ENCODE data around the gene COL6A1.

Gene COL6A1

DNA sequence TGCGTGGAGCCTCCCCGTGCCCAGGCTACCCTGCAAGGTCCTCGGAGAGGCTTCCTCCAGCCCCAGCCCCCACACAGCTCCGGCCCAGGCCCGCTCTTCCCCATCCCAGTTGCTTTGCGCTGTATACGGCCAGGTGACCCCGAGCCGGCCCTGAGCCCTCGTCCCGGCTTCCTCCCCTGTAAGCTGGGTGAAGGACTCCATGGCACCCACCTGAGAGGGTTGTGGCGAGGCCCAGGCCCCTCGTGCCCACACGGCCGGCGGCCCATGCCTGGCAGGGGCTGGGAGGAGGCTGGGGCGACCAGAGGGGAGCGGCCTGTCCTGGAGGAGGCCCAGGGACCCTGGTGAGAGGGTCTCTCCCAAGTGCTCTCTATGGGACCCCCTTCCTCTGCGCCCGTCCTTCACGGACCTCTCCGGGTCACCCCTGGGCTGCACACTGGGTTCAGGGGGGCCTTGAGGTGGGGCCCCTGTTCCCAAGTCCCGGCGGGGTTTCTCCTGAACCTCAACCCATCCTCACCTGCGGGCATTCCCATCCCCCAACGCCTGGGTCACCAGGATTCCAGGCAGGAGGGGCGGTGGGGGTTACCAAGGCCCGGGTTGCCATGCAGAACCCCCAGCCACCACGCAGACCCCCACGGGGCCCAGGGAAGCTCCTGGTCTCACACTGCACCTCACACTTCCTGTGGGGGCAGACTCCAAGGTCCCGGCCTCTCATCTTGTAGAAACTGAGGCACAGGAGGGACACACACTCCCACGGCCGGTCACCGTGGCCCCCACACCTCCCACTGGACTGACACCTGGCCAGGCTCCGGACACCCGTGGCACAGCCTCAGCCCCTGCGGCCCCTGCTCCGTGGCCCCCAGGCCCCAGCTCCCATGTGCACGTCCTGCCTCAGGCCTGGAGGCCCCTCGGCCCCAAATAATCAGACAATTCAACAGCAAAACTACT, 25.2 kb downstream of the COL6A1 start:
- DNase-seq (ENCODE audit: insufficient read length, low spot score) (no peak), FAIRE-seq (no peak)
- TF ChIP-seq, protein P1, sequence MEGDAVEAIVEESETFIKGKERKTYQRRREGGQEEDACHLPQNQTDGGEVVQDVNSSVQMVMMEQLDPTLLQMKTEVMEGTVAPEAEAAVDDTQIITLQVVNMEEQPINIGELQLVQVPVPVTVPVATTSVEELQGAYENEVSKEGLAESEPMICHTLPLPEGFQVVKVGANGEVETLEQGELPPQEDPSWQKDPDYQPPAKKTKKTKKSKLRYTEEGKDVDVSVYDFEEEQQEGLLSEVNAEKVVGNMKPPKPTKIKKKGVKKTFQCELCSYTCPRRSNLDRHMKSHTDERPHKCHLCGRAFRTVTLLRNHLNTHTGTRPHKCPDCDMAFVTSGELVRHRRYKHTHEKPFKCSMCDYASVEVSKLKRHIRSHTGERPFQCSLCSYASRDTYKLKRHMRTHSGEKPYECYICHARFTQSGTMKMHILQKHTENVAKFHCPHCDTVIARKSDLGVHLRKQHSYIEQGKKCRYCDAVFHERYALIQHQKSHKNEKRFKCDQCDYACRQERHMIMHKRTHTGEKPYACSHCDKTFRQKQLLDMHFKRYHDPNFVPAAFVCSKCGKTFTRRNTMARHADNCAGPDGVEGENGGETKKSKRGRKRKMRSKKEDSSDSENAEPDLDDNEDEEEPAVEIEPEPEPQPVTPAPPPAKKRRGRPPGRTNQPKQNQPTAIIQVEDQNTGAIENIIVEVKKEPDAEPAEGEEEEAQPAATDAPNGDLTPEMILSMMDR (IDR thresholded peaks at IDR 0.05; ENCODE audit: insufficient read depth, missing control alignments) = no peak

DNA sequence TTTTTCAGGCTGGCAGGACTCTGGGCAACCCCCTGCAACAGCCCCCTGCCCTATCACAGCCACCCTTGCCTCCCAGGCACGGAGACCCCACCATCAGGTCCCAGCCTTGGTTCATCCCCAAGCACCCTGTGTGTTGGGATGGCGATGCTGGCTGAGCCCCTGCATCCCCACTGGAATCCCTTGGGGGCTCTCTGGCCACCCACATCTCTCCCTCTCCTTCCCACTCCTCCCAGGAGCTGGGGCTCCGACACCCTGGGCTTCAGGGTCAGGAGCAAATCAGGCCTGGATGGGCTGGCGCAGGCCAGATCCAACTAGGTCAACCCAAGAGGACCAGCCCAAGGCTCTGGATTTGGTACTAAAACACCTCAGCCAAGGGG, 25.9 kb downstream of the COL6A1 start:
- TF ChIP-seq, protein P1 (IDR thresholded peaks at IDR 0.05; ENCODE audit: insufficient read depth, missing control alignments) = no peak
- FAIRE-seq (no peak), DNase-seq (ENCODE audit: insufficient read length, low spot score) (no peak)

DNA sequence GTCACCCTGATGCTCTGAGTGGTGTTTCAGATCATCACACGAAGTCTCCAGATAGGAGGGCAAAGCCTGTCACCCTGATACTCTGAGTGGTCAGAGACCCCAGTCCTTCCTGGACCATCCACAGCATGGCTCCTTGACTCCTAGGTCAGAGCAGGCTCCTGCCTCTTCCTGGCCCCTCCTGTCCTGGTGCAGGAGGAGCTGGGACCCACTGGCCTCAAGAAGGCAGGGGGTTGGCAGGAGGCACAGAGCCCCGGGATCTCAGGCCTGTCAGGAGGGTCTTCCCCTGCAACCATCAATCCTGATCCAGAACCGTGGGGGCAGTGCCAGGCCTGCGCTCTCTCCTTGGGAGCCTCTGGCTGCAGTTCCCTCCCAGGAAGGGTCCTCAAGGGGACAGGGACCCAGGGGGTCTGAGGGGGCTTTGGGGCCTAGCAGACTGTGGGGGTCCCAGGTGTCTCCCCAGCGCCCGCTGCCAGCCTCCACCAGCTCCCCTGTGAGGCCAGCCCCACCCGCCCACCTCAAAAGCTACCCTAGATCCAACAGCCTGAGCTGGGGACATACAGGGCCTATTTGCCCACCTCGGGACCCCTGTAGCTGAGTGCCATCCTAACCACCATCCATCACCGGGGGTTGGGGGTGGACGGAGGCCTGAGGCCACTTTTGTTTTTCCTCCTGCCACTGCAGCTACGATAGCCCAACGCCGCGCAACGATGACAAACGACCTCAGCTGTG, 27.5 kb downstream of the COL6A1 start:
- no peak for FAIRE-seq

DNA sequence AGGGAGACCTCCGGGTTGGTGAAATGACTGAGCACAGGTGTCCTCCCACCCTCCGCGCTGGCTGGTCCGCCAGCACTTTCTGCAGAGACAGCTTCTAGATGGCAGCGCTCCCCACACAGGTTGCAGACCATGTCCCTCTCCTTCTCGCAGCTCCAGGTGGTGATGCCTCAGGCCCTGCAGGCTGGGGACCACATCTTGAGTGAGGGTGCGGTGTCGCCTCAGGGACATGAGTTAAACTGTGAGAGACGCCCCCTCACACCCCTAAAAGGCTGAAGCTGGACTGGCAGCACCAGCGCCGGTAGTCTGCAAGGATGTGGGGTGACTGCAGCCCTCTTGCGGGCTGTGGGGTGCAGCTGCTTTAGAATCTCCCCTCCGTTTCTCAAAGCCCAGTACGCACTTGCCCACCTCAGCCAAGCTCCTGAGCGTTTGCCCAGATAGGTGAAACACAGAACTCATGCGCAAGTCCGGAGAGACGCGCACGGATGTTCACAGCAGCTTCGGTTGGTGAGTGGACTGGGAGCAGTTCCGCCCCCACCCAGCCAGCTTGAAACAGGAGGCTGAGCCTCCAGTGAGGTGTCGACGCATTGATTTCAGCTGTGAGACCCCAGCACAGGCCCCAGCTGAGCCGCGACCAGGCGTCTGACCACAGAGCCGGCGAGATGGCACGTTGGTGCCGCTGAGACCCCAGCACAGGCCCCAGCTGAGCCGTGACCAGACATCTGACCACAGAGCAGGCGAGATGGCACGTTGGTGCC, 28.6 kb downstream of the COL6A1 start:
- TF ChIP-seq, protein P1 (IDR thresholded peaks at IDR 0.05; ENCODE audit: insufficient read depth, missing control alignments) = no peak
- FAIRE-seq = no peak
- DNase-seq (ENCODE audit: insufficient read length, low spot score) = no peak

More for the DNA sequence above, 27.5 kb downstream of the COL6A1 start:
- TF ChIP-seq, protein P1 (IDR thresholded peaks at IDR 0.05; ENCODE audit: insufficient read depth, missing control alignments) = no peak
- DNase-seq (ENCODE audit: insufficient read length, low spot score) = no peak

DNA sequence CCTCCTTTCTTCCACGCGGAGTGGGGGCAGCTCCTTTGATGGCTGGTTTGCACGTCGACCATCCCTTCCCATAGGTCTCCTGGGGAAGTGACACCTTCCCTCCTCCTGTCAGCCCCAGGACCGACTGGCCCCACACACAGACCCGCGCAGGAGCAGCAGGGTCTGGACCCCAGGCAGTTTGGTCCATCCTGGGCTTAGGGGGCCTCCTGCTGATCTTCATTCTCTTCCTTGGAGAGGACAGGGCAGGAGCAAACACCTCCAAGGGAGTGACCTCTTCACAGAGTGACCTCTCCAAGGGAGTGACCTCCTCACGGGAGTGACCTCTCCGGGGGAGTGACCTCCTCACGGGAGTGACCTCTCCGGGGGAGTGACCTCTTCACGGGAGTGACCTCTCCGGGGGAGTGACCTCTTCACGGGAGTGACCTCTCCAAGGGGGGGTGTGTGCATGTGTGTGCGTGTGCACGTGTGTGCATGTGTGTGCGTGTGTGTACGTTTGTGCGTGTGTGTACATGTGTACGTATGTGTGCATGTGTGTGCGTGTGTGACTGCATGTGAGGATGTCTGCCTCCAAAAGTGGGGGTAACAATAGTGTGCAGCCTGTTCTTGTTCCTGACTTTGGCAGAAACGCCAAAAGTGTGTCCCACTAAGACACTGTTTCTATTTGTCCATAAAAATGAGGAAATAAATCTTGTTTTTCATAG, 29.8 kb downstream of the COL6A1 start:
- FAIRE-seq = no peak
- no peak for DNase-seq (ENCODE audit: insufficient read length, low spot score)
- TF ChIP-seq, protein P1 (IDR thresholded peaks at IDR 0.05; ENCODE audit: insufficient read depth, missing control alignments) = no peak

DNA sequence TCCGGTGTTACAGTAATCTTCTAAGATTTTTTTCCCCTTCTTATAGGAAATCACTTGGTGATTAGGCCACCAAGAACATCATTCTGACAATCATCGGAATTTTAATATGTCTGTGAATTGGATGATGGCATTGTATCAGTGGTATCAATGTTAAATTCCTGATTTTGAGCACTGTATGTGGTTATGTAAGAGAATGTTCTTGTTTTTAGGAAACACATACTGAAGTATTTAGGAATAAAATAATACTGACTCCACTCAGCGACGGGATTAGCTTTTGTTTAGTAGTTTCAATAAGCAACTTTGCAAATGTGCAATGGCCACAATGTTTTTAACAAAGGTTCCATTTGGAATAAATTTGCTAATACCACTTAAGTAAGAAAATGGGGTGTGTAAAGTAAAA, 30.6 kb downstream of the COL6A1 start:
- TF ChIP-seq, protein P1 (IDR thresholded peaks at IDR 0.05; ENCODE audit: insufficient read depth, missing control alignments) = no peak
- FAIRE-seq = no peak
- no peak for DNase-seq (ENCODE audit: insufficient read length, low spot score)
